Heart right ventricle (tissue), 16 donors: Measurements from ENCODE around the gene MAP1S. TPM values are rescaled to one million over a fixed set of nuclear protein-coding genes. Genes with fewer than 3 reads are reported as not detected.

Experiments used
- ATAC-seq, 8 donors: fragments of 200-7000 bp; cut with Tn5 transposase; one replicate each; pipeline ENCODE4 v1.9.1; 2020; ENCODE audit warnings: mild to moderate bottlenecking in 8 of 8, moderate library complexity in 8 of 8, moderate number of reproducible peaks in 1 of 8
- DNase-seq, 2 donors: peaks; one replicate each; pipeline ENCODE4 v3.0.0-alpha.2; 2020
- H3K27ac ChIP-seq, 10 donors: fragments of 200-600 bp; sonication (generic) in 2 of 10; one replicate each; pipeline versions ENCODE4 v1.5.0 to v1.8.0; 2020 to 2022; ENCODE audit warnings: mild to moderate bottlenecking in 3 of 10
- H3K27me3 ChIP-seq, 7 donors: fragments of 200-600 bp; one replicate each; pipeline ENCODE4 v1.8.0; 2021 to 2022; ENCODE audit warnings: mild to moderate bottlenecking in 2 of 7
- H3K36me3 ChIP-seq, 9 donors: fragments of 200-600 bp; sonication (generic) in 1 of 9; one replicate each; pipeline versions ENCODE4 v1.5.0 to v1.8.0; 2020 to 2022; ENCODE audit warnings: mild to moderate bottlenecking in 2 of 9
- H3K4me1 ChIP-seq, 9 donors: fragments of 200-600 bp; sonication (generic) in 1 of 9; one replicate each; pipeline versions ENCODE4 v1.5.0 to v1.8.0; 2020 to 2022; ENCODE audit warnings: mild to moderate bottlenecking in 4 of 9
- H3K4me3 ChIP-seq, 10 donors: fragments of 200-600 bp; sonication (generic) in 2 of 10; one replicate each; pipeline versions ENCODE4 v1.5.0 to v1.8.0; 2020 to 2022; ENCODE audit warnings: mild to moderate bottlenecking in 7 of 10, moderate library complexity in 2 of 10
- H3K9me3 ChIP-seq, 11 donors: fragments of 200-600 bp in 10 of 11; sonication (generic) in 2 of 11; one replicate each; pipeline versions ENCODE4 v1.5.0 to v1.8.0; 2013 to 2022; ENCODE audit warnings: mild to moderate bottlenecking in 2 of 11, control low read depth in 1 of 11, moderate library complexity in 1 of 11
- WGBS, 2 donors: extraction: QIAGEN DNeasy Blood & Tissue Kit; methylation state at CpG; one replicate each; pipeline ENCODE4 v1.1.7; 2013; ENCODE audit warnings: inconsistent platforms in 1 of 2; 5-methylcytosine and 5-hydroxymethylcytosine counted together
- intact Hi-C, 10 donors: fragments of 100-400 bp; cut with DNase I; formaldehyde crosslinking; loops; one replicate each; pipeline versions ENCODE4 v1.11.1 to v1.14.2; 2022
- polyA plus RNA-seq, 2 donors: library from polyadenylated mRNA; stranded (reverse); fragments of 200-250 nt; gene quantifications; one replicate each; pipeline ENCODE4 v1.2.3, GENCODE V29; 2013
- total RNA-seq, 10 donors: library from RNA; stranded (reverse); fragmentation: NEBNext Ultra II Directional in 3 of 10; extraction: Animal tissue kit (Norgen Biotek cat#: 25700) in 3 of 10; gene quantifications; one replicate each; pipeline versions ENCODE4 v1.2.1 to v1.2.4, GENCODE V29; 2021 to 2023
- TF ChIP-seq, protein P1 (sequence below), 9 donors: fragments of 200-600 bp; sonication (generic) in 2 of 9; IDR thresholded peaks; one replicate each; pipeline versions ENCODE4 v1.5.0 to v1.8.0; 2021 to 2022; ENCODE audit warnings: antibody characterized with exemption in 9 of 9, mild to moderate bottlenecking in 5 of 9, moderate library complexity in 1 of 9
- donor health status: Arrhythmogenic right ventricular cardiomyopathy.
- donor health status: ischemic (EF 13 %, LVEDD 7.1; RV severe dilation, severe dysfunction).
- donor health status: healthy with polysubstance abuse.
- donor health status: DM: no; HTN: yes; CAD: no.
- donor health status: DM: no; HTN: no; CAD: no.
- donor health status: ischemic (EF 25% LVEDD 6.9; RV normal size, moderate dysfunction).
- donor health status: ischemic (EF 25% LVEDD 5.7; RV mildly dilated, moderate dysfunction).
- donor health status: healthy.
- donor health status: DM: yes; HTN: yes; CAD: no.
- donor health status: Ischemic cardiomyopathy.
- donor health status: ischemic (EF 35%, LVEDD 5.7; RV mildly dilated, moderate dysfunction).
- donor health status: nonischemic (EF 11% LVEDD 7.7; RV severe dilation, severe dysfunction).
- donor health status: DM: yes; HTN: yes; CAD: no.
- donor health status: PGD.
- donor health status: ischemic (EF 29% LVEDD 5.4; RV normal size, mild dysfunction).
- donor health status: nonischemic (EF 23%, LVEDD 6.1; RV moderate dilation, normal function).

Gene MAP1S
- total and polyA plus RNA-seq, 12 donors, result 20.4 to 48.7 (median 26.8) TPM

DNA sequence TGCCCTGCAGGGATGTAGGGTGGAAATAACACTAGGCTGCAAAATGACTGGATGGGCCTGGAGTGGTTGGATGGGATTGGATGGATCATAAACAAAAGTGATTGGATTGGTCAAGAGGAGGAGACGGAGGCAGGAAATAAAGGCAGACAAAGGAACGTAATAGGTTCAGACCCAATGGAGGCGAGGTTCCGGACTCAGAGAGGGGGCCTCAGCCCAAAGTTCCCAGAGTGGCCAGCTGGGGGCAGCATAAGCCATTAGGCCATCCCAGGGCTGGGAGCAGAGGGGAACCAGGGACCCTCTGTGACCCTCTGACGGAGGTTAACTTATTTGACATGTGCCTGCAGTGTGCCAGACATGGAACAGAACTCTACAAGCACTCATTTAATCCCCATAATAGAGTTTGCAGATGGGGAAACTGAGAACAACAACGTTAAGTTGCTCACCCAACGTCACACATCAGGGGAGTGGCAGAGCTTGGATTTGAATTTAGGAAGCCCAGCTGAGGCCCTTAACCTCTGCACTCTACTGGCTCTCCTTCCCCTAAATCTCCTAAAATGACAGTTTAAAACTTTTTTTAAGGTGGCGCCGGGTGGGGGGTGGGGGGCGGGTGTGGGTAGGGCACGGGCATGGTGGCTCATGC, 15.3 kb upstream of the MAP1S start:
- no peak overlapping the region for H3K4me3 ChIP-seq
- TF ChIP-seq, protein P1, sequence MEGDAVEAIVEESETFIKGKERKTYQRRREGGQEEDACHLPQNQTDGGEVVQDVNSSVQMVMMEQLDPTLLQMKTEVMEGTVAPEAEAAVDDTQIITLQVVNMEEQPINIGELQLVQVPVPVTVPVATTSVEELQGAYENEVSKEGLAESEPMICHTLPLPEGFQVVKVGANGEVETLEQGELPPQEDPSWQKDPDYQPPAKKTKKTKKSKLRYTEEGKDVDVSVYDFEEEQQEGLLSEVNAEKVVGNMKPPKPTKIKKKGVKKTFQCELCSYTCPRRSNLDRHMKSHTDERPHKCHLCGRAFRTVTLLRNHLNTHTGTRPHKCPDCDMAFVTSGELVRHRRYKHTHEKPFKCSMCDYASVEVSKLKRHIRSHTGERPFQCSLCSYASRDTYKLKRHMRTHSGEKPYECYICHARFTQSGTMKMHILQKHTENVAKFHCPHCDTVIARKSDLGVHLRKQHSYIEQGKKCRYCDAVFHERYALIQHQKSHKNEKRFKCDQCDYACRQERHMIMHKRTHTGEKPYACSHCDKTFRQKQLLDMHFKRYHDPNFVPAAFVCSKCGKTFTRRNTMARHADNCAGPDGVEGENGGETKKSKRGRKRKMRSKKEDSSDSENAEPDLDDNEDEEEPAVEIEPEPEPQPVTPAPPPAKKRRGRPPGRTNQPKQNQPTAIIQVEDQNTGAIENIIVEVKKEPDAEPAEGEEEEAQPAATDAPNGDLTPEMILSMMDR (IDR thresholded peaks at IDR 0.05), result peak; percentile 61 to 95 (median 80)
- no peaks in the 10 kb centered on the region for H3K9me3 ChIP-seq
- no peak overlapping the region for H3K27ac ChIP-seq
- H3K27me3 ChIP-seq, result peaks cover 0 to 39% (median 25%) of the 10 kb centered on the region in 7 donors
- intact Hi-C loops, result loop anchor here in 9 of 10 donors (1.0 to 10.0 kb wide), 5 partner anchors 62 to 151 kb away; partner anchors contain the start of gene RPL18A (in 5 of the 9)
- WGBS, 2 donors, result 41 to 47% methylated on average over 11 of the region's 11 CpGs
- peaks cover 0 to 3% (median 0%) of the 10 kb centered on the region in 9 donors for H3K4me1 ChIP-seq
- peak in 1 of 2 donors; percentile 55 for DNase-seq
- no peaks in the 10 kb centered on the region for H3K36me3 ChIP-seq
- ATAC-seq, result peak; percentile 58 to 85 (median 74)

DNA sequence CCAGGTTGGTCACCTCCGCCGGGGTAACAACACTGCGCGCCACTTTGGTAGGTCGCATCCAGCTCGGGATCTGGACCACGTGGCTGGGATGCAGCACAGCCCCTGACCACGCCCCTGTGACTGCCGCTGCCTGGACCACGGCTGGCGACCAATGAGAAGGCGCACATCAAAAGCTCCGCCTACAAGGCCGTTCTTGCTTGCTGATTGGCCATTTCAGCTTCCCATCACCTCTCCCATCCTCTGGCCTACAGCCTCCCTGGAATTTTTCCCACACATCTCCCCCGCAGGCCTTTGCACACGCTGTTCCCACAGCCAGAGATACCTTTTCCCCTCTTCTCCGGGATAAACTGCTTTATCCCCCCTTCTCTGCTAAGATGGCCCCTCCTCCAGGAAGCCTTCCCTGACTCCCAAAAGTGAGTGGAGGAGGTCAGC, 12.5 kb upstream of the MAP1S start:
- DNase-seq (no peak), ATAC-seq (peak in 1 of 8 donors; percentile 52)
- Histone ChIP-seq H3K4me3 (no peak overlapping the region), H3K36me3 (no peaks in the 10 kb centered on the region), H3K9me3 (no peaks in the 10 kb centered on the region), H3K4me1 (peaks cover 0 to 3% (median 0%) of the 10 kb centered on the region in 9 donors), H3K27me3 (peaks cover 0 to 21% (median 11%) of the 10 kb centered on the region in 7 donors), H3K27ac (no peak overlapping the region)
- intact Hi-C loops, result loop anchor here in 7 of 10 donors (5.0 to 10.0 kb wide), 4 partner anchors 56 to 151 kb away; partner anchors contain the start of gene RPL18A (in 7 of the 7)
- TF ChIP-seq, protein P1 (IDR thresholded peaks at IDR 0.05), result no peak
- 15 to 16% methylated on average over 17 of the region's 17 CpGs for WGBS, 2 donors

DNA sequence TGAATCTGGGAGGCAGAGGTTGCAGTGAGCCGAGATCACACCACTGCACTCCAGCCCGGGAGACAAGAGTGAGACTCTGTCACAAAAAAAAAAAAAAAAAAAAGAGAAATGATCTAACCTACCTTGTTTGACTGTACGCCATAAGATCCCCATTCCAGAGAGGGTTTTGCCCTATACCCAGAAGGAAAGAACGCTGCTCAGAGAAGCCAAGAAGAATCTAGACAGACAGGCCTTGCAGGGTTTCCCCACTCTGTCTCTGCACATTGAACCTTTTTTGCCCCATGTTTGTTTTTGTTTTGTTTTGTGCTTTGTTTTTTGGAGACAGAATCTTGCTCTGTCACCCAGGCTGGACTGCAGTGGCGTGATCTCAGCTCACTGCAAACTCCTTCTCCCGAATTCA, 7.4 kb upstream of the MAP1S start:
- no peak overlapping the region for H3K4me3 ChIP-seq
- TF ChIP-seq, protein P1 (IDR thresholded peaks at IDR 0.05), result no peak
- 71 to 72% methylated on average over 6 of the region's 6 CpGs for WGBS, 2 donors
- ATAC-seq (no peak), DNase-seq (no peak)
- no peak overlapping the region for H3K27ac ChIP-seq
- intact Hi-C loops, result no loop called here
- H3K4me1 ChIP-seq, result peaks cover 0 to 5% (median 1%) of the 10 kb centered on the region in 9 donors
- no peaks in the 10 kb centered on the region for H3K36me3 ChIP-seq
- no peaks in the 10 kb centered on the region for H3K9me3 ChIP-seq
- H3K27me3 ChIP-seq, result peaks cover 0 to 9% (median 1%) of the 10 kb centered on the region in 7 donors

DNA sequence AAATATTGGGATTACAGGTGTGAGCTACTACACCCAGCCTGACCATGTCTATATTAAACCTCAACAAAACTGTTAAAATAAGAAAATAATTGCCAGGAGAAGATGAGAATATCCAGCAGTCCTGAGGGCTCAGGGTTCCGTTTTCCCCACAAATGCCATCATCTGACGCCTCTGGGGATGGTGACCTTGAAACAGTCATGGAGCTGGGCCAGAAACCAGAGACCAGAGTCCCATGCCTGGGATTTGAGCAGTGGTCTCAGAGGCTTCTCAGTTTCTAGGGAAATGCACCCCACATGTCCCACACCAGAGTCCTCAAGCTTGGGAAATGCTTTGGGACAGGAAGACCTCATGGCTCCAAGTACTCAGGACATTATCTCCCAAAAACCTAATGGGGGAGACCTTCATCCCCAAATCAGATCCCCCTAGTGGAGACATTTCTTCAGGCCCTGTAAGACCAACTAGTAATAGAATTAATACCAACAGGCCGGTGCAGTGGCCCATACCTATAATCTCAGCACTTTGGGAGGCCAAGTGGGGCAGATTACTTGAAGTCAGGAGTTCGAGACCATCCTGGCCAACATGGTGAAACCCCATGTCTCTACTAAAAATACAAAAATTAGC, 2.9 kb upstream of the MAP1S start:
- Histone ChIP-seq H3K4me3 (no peak overlapping the region), H3K36me3 (no peaks in the 10 kb centered on the region), H3K27me3 (no peaks in the 10 kb centered on the region), H3K9me3 (no peaks in the 10 kb centered on the region), H3K27ac (peak overlapping the region in 1 of 10 donors; percentile 85), H3K4me1 (peaks cover 11 to 41% (median 38%) of the 10 kb centered on the region in 9 donors)
- TF ChIP-seq, protein P1 (IDR thresholded peaks at IDR 0.05), result peak in 1 of 9 donors; percentile 10
- DNase-seq, result no peak
- WGBS, 2 donors, result 63 to 66% methylated on average over 4 of the region's 4 CpGs
- no peak for ATAC-seq
- intact Hi-C loops, result loop anchor here in 1 of 10 donors (5.0 kb wide), 1 partner anchor 61 kb away; no protein-coding TSS in a partner anchor
